ENCODE measurements around the gene KIF26A.
A peak's percentile ranks its signal among the peaks of the same experiment; 100 is the strongest.

KIF26A gene

GRCh38 chr14:104157016-104157928, 18.9 kb downstream of the KIF26A start:
- no peak overlapping the region for H3K4me3 ChIP-seq (ENCODE audit: low read depth, low read length)
- TF ChIP-seq CTCF (conservative IDR thresholded peaks at IDR 0.05; ENCODE audit: low read depth, low read length) = peak; percentile 22
- no peak for DNase-seq (ENCODE audit: low read depth)

GRCh38 chr14:104158827-104159798, 20.7 kb downstream of the KIF26A start:
- H3K4me3 ChIP-seq (ENCODE audit: low read depth, low read length) = no peak overlapping the region
- DNase-seq (ENCODE audit: low read depth) = no peak
- TF ChIP-seq CTCF (conservative IDR thresholded peaks at IDR 0.05; ENCODE audit: low read depth, low read length) = no peak

- no peak for TF ChIP-seq CTCF (conservative IDR thresholded peaks at IDR 0.05; ENCODE audit: low read depth, low read length)
- no peak for DNase-seq (ENCODE audit: low read depth)
- no peak overlapping the region for H3K4me3 ChIP-seq (ENCODE audit: low read depth, low read length)
Observed at GRCh38 chr14:104159990-104160389, 21.6 kb downstream of the KIF26A start.

- H3K4me3 ChIP-seq (ENCODE audit: low read depth, low read length) = no peak overlapping the region
- DNase-seq (ENCODE audit: low read depth) = no peak
- no peak for TF ChIP-seq CTCF (conservative IDR thresholded peaks at IDR 0.05; ENCODE audit: low read depth, low read length)
Observed at GRCh38 chr14:104161602-104162367, 23.4 kb downstream of the KIF26A start.

- no peak for TF ChIP-seq CTCF (conservative IDR thresholded peaks at IDR 0.05; ENCODE audit: low read depth, low read length)
- H3K4me3 ChIP-seq (ENCODE audit: low read depth, low read length) = no peak overlapping the region
- no peak for DNase-seq (ENCODE audit: low read depth)
Observed at GRCh38 chr14:104162495-104162894, 24.1 kb downstream of the KIF26A start.

- DNase-seq (ENCODE audit: low read depth) = no peak
- H3K4me3 ChIP-seq (ENCODE audit: low read depth, low read length) = no peak overlapping the region
- TF ChIP-seq CTCF (conservative IDR thresholded peaks at IDR 0.05; ENCODE audit: low read depth, low read length) = no peak
Observed at GRCh38 chr14:104163541-104163940, 25.2 kb downstream of the KIF26A start.

All from choroid plexus epithelial cell (primary cell).